Left ventricle myocardium inferior (tissue), 1 donor: ENCODE measurements around the gene FLOT1. TPM values are rescaled to one million over a fixed set of nuclear protein-coding genes. Genes with fewer than 3 reads are reported as not detected.
A peak's percentile ranks its signal among the peaks of the same experiment; 100 is the strongest.

Experiments used
- DNase-seq: peaks from one replicate; pipeline ENCODE4 v3.0.0-alpha.2; 2020
- H3K27ac ChIP-seq: fragments of 200-600 bp; replicated peaks from 2 replicates; pipeline ENCODE4 v1.8.0; 2021
- H3K27me3 ChIP-seq: fragments of 200-600 bp; 2 replicates; pipeline ENCODE4 v1.8.0; 2021; ENCODE audit warnings: low read depth
- H3K36me3 ChIP-seq: fragments of 200-600 bp; 2 replicates; pipeline ENCODE4 v1.8.0; 2021
- H3K4me1 ChIP-seq: fragments of 200-600 bp; 2 replicates; pipeline ENCODE4 v1.8.0; 2021
- H3K4me3 ChIP-seq: fragments of 200-600 bp; 2 replicates; pipeline ENCODE4 v1.8.0; 2021; ENCODE audit warnings: mild to moderate bottlenecking, moderate library complexity
- H3K9me3 ChIP-seq: fragments of 200-600 bp; replicated peaks from 2 replicates; pipeline ENCODE4 v1.8.0; 2021
- CTCF ChIP-seq: fragments of 200-600 bp; IDR thresholded peaks from 2 replicates; pipeline ENCODE4 v1.8.0; 2021; ENCODE audit warnings: antibody characterized with exemption, mild to moderate bottlenecking, borderline replicate concordance
- intact Hi-C: fragments of 100-400 bp; cut with micrococcal nuclease; formaldehyde crosslinking; loops from one replicate; pipeline ENCODE4 v1.11.0; 2022
- total RNA-seq: library from RNA; stranded (reverse); fragmentation: NEBNext Ultra II Directional; extraction: Animal tissue kit (Norgen Biotek cat#: 25700); gene quantifications from one replicate; pipeline ENCODE4 v1.2.1, GENCODE V29; 2021
- donor health status: DM: no; HTN: yes; CAD: no; lungs with severe emphysema.

FLOT1 gene
- total RNA-seq, 1 donor from 2014 or later, result 223 TPM

DNA sequence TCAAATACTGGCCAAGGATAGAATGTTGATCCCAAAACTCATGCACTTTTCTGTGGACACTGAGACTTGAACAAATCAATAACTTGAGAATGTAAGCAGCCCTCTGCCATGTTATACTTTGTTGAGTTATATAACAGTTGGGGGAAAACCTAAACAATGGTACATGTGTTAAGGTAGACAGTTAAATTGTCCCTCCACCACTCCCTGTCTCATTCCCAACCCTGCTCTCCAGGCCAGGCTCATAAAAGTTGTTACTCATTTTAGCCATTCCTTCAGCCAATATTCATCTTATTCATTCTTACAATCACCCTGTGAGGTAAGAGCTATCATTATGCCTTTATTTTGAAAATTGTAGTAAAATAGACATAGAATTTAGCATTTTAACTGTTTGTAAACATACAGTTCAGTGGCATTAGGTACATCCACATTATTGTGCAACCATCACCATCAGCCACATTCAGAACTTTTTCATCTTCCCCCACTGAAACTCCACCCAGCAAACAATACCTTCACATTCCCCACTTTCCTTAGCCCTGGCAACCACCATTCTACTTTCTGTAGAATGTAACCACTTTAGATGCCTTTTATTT lies 40.0 kb upstream of the FLOT1 start:
- Histone ChIP-seq H3K4me3 (peak overlapping the region; percentile 43), H3K36me3 (no peaks in the 10 kb centered on the region), H3K27me3 (no peaks in the 10 kb centered on the region), H3K9me3 (no peaks in the 10 kb centered on the region), H3K4me1 (peaks cover 57% of the 10 kb centered on the region), H3K27ac (peak overlapping the region; percentile 96)
- DNase-seq, result no peak
- TF ChIP-seq CTCF, result no peak
- intact Hi-C loops, result no loop called here

GRCh38 chr6:30781743-30782424 lies 39.4 kb upstream of the FLOT1 start:
- intact Hi-C loops, result no loop called here
- Histone ChIP-seq H3K4me3 (peak overlapping the region; percentile 43), H3K4me1 (peaks cover 57% of the 10 kb centered on the region), H3K9me3 (no peaks in the 10 kb centered on the region), H3K27me3 (no peaks in the 10 kb centered on the region), H3K36me3 (no peaks in the 10 kb centered on the region), H3K27ac (peak overlapping the region; percentile 96)
- peak; percentile 96 for DNase-seq
- no peak for TF ChIP-seq CTCF

DNA sequence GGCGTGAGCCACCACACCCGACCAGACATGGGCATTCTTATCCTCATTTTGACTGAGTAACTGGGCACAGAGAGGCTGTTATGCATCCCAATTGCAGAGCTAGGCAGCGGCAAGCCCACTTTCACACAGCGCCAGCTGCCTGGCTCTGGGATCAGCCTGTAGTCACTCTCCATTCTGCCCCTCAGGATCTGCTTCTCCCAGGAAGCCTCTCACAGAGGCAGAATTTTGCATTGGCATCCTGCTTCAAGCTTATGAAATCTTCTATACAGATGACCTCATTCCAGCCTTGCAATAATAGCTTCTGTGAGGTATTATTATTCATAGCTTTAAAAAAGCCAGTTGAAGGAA lies 38.9 kb upstream of the FLOT1 start:
- no peaks in the 10 kb centered on the region for H3K9me3 ChIP-seq
- H3K27ac ChIP-seq, result peak overlapping the region; percentile 96
- DNase-seq, result no peak
- TF ChIP-seq CTCF, result no peak
- H3K4me1 ChIP-seq, result peaks cover 57% of the 10 kb centered on the region
- H3K4me3 ChIP-seq, result peak overlapping the region; percentile 43
- no peaks in the 10 kb centered on the region for H3K27me3 ChIP-seq
- H3K36me3 ChIP-seq, result no peaks in the 10 kb centered on the region
- intact Hi-C loops, result no loop called here

GRCh38 chr6:30780642-30780920 lies 38.1 kb upstream of the FLOT1 start:
- Histone ChIP-seq H3K4me3 (no peak overlapping the region), H3K9me3 (no peaks in the 10 kb centered on the region), H3K36me3 (no peaks in the 10 kb centered on the region), H3K27me3 (no peaks in the 10 kb centered on the region), H3K4me1 (peaks cover 57% of the 10 kb centered on the region), H3K27ac (peak overlapping the region; percentile 96)
- no peak for DNase-seq
- intact Hi-C loops, result no loop called here
- TF ChIP-seq CTCF, result no peak

- no peak for DNase-seq
- no peak for TF ChIP-seq CTCF
- H3K27ac ChIP-seq, result peak overlapping the region; percentile 96
- intact Hi-C loops, result no loop called here
- no peaks in the 10 kb centered on the region for H3K9me3 ChIP-seq
- peaks cover 60% of the 10 kb centered on the region for H3K4me1 ChIP-seq
- no peak overlapping the region for H3K4me3 ChIP-seq
- no peaks in the 10 kb centered on the region for H3K36me3 ChIP-seq
- H3K27me3 ChIP-seq, result no peaks in the 10 kb centered on the region
These were observed 37.6 kb upstream of the FLOT1 start for GRCh38 chr6:30779850-30780641.
